HepG2 (cell line): ENCODE data around the gene CLDN9. TPM values are rescaled to one million over a fixed set of nuclear protein-coding genes. Genes with fewer than 3 reads are reported as not detected.

Source experiments
- ATF2 ChIP-seq: sonication (generic); formaldehyde crosslinking; IDR thresholded peaks from 2 replicates; pipeline ENCODE4 v1.4.0; 2020; ENCODE audit warnings: missing genetic modification reagents
- E2F1 ChIP-seq: sonication (generic); formaldehyde crosslinking; IDR thresholded peaks from 2 replicates; pipeline ENCODE4 v1.5.0; 2020; ENCODE audit warnings: missing genetic modification reagents
- EP300 ChIP-seq, 3 experiments: sonication (generic) in 1 of 3; formaldehyde crosslinking in 1 of 3; IDR thresholded peaks; 2 replicates each; pipeline versions ENCODE4 v1.5.1 to v1.6.1; 2011 to 2020; ENCODE audit warnings: low read depth in 2 of 3, low read length in 2 of 3, borderline replicate concordance in 1 of 3, improper control_type of control experiment in 1 of 3, mild to moderate bottlenecking in 1 of 3, missing genetic modification reagents in 1 of 3, moderate library complexity in 1 of 3
- LCORL ChIP-seq, 2 experiments: fragments of 450-650 bp in 1 of 2; sonication (generic) in 1 of 2; formaldehyde crosslinking in 1 of 2; IDR thresholded peaks; 2 replicates each; pipeline versions ENCODE4 v1.5.0 to v1.6.1; 2017 to 2020; ENCODE audit warnings: antibody characterized with exemption in 1 of 2, missing genetic modification reagents in 1 of 2
- MTF1 ChIP-seq: sonication (generic); formaldehyde crosslinking; IDR thresholded peaks from 2 replicates; pipeline ENCODE4 v1.5.0; 2020; ENCODE audit warnings: missing genetic modification reagents
- NR2C2 ChIP-seq: sonication (generic); formaldehyde crosslinking; IDR thresholded peaks from 2 replicates; pipeline ENCODE4 v1.4.0; 2020; ENCODE audit warnings: missing genetic modification reagents, mild to moderate bottlenecking, moderate library complexity, borderline replicate concordance
- RFX5 ChIP-seq: IDR thresholded peaks from 2 replicates; pipeline ENCODE4 v1.6.1; 2011; ENCODE audit warnings: low read depth, low read length, improper control_type of control experiment
- TBL1XR1 ChIP-seq: fragments of 150-350 bp; IDR thresholded peaks from 2 replicates; pipeline ENCODE4 v1.6.1; 2014; ENCODE audit warnings: borderline replicate concordance, low read length; ENCODE audit not compliant: partially characterized antibody
- ZBTB46 ChIP-seq: sonication (generic); formaldehyde crosslinking; IDR thresholded peaks from 2 replicates; pipeline ENCODE4 v1.4.0; 2020; ENCODE audit warnings: mild to moderate bottlenecking, missing genetic modification reagents, borderline replicate concordance
- ZFP62 ChIP-seq: sonication (generic); formaldehyde crosslinking; IDR thresholded peaks from 2 replicates; pipeline ENCODE4 v1.4.0; 2020; ENCODE audit warnings: missing genetic modification reagents
- ZNF142 ChIP-seq: sonication (generic); formaldehyde crosslinking; IDR thresholded peaks from 2 replicates; pipeline ENCODE4 v1.4.0; 2020; ENCODE audit warnings: missing genetic modification reagents
- ZNF256 ChIP-seq: sonication (generic); formaldehyde crosslinking; conservative IDR thresholded peaks from 2 replicates; pipeline ENCODE4 v1.4.0; 2020; ENCODE audit warnings: missing genetic modification reagents
- ZNF3 ChIP-seq: IDR thresholded peaks from 2 replicates; pipeline ENCODE4 v1.7.0; 2017; ENCODE audit warnings: inconsistent platforms
- ZNF468 ChIP-seq: sonication (generic); formaldehyde crosslinking; IDR thresholded peaks from 2 replicates; pipeline ENCODE4 v1.8.0; 2022; ENCODE audit warnings: mild to moderate bottlenecking, moderate library complexity, missing genetic modification reagents
- ZNF567 ChIP-seq: sonication (generic); formaldehyde crosslinking; IDR thresholded peaks from 2 replicates; pipeline ENCODE4 v1.8.1; 2023; ENCODE audit warnings: mild to moderate bottlenecking, missing genetic modification reagents, borderline replicate concordance
- polyA plus RNA-seq, 8 experiments: library from polyadenylated mRNA; depleted of rRNA in 3 of 8; stranded (reverse) in 7 of 8; unstranded in 1 of 8; fragments of >200 nt; fragmentation: Illumina TruSeq in 4 of 8; extraction: Trizol in 4 of 8; gene quantifications; 2 replicates each; pipeline versions ENCODE4 v1.2.1 to v1.2.3, GENCODE V29; 2011 to 2016; ENCODE audit warnings: low read depth in 4 of 8, missing spikeins in 1 of 8, mixed read lengths in 1 of 8; ENCODE audit not compliant: insufficient read depth in 1 of 8
- total RNA-seq, 5 experiments: library from RNA; depleted of rRNA; stranded (reverse); fragments of >200 nt; fragmentation: Illumina TruSeq; extraction: Trizol; gene quantifications; 2 replicates each; pipeline ENCODE4 v1.2.3, GENCODE V29; 2016; ENCODE audit warnings: low read depth in 1 of 5

CLDN9 gene
- total and polyA plus RNA-seq, 2 of the 13 experiments (the other 11 are each of a cell fraction or from before 2014, with no cell fraction given): 0.15 to 0.26 TPM

GRCh38 chr16:3020604-3021448, 8.1 kb downstream of the CLDN9 start (continued):
- TF ChIP-seq ZBTB46 (CRISPR knock-in tag) (peak; percentile 95; the same call in 1 of the 2 replicates), ATF2 (CRISPR knock-in tag) (peak; percentile 98), NR2C2 (peak; percentile 79), ZNF468 (CRISPR knock-in tag) (no peak), ZFP62 (CRISPR knock-in tag) (no peak), EP300 (IDR thresholded peaks at IDR 0.05; ENCODE audit: low read depth in 2 of 2, low read length in 2 of 2) (peak in 1 of 2 experiments; percentile 66; a peak in 2 of 4 replicates), EP300 (CRISPR knock-in tag; IDR thresholded peaks at IDR 0.05; ENCODE audit: borderline replicate concordance) (peak; percentile 76; the same call in 1 of the 2 replicates), ZNF3 (no peak), E2F1 (CRISPR knock-in tag) (0 out of 2 replicates have a peak, but pooled peaks have one; percentile 20), RFX5 (no peak), ZNF142 (CRISPR knock-in tag) (peak; percentile 72; the same call in 1 of the 2 replicates), TBL1XR1 (peak; percentile 74), MTF1 (CRISPR knock-in tag) (no peak), LCORL (IDR thresholded peaks at IDR 0.05) (no peak), LCORL (CRISPR knock-in tag; IDR thresholded peaks at IDR 0.05) (peak; percentile 92; the same call in 1 of the 2 replicates), ZNF256 (no peak), ZNF567 (CRISPR knock-in tag) (no peak)
